Spleen (tissue), 7 donors: Measurements from ENCODE around the gene KLK6.

Experiments
- POLR2A ChIP-seq, 3 donors: fragments of 450-650 bp; IDR thresholded peaks; one replicate each; pipeline ENCODE4 v1.5.1; 2017; ENCODE audit warnings: antibody characterized with exemption in 3 of 3, mild to moderate bottlenecking in 1 of 3
- TF ChIP-seq, protein P1 (sequence below), 11 experiments: fragments of 200-600 bp in 7 of 11; fragments of 450-650 bp in 4 of 11; sonication (generic) in 4 of 11; IDR thresholded peaks in 8 of 11; conservative IDR thresholded peaks in 3 of 11; 1 replicate in 7 of 11; 2 replicates in 4 of 11; pipeline versions ENCODE4 v1.4.0 to v1.8.0; 2016 to 2021; ENCODE audit warnings: antibody characterized with exemption in 11 of 11, inconsistent platforms in 4 of 11, mild to moderate bottlenecking in 1 of 11
- donor health status: DM: no; HTN: no; CAD: no; lungs with moderate emphysema.
- donor health status: DM: no; HTN: no; CAD: no.
- donor health status: DM: no; HTN: no; CAD: no.

GRCh38 chr19:50931023-50931422 lies 38.4 kb downstream of the KLK6 start:
- TF ChIP-seq POLR2A (IDR thresholded peaks at IDR 0.05), result no peak
- TF ChIP-seq, protein P1, sequence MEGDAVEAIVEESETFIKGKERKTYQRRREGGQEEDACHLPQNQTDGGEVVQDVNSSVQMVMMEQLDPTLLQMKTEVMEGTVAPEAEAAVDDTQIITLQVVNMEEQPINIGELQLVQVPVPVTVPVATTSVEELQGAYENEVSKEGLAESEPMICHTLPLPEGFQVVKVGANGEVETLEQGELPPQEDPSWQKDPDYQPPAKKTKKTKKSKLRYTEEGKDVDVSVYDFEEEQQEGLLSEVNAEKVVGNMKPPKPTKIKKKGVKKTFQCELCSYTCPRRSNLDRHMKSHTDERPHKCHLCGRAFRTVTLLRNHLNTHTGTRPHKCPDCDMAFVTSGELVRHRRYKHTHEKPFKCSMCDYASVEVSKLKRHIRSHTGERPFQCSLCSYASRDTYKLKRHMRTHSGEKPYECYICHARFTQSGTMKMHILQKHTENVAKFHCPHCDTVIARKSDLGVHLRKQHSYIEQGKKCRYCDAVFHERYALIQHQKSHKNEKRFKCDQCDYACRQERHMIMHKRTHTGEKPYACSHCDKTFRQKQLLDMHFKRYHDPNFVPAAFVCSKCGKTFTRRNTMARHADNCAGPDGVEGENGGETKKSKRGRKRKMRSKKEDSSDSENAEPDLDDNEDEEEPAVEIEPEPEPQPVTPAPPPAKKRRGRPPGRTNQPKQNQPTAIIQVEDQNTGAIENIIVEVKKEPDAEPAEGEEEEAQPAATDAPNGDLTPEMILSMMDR (IDR thresholded peaks at IDR 0.05 in 8 of 11, conservative IDR thresholded peaks at IDR 0.05 in 3 of 11), result no peak
